Measurements from ENCODE around the gene PIP4K2C.

PIP4K2C gene

GRCh38 chr12:57551637-57552305, 39.2 kb upstream of the PIP4K2C start:
- TF ChIP-seq GATA2 (IDR thresholded peaks at IDR 0.05; ENCODE audit: low read depth, low read length), result no peak
- no peak for TF ChIP-seq GATA3 (IDR thresholded peaks at IDR 0.05; ENCODE audit: low read depth, low read length)

GRCh38 chr12:57552306-57552651, 38.7 kb upstream of the PIP4K2C start:
- TF ChIP-seq GATA2 (IDR thresholded peaks at IDR 0.05; ENCODE audit: low read depth, low read length) (no peak), GATA3 (IDR thresholded peaks at IDR 0.05; ENCODE audit: low read depth, low read length) (no peak)

DNA sequence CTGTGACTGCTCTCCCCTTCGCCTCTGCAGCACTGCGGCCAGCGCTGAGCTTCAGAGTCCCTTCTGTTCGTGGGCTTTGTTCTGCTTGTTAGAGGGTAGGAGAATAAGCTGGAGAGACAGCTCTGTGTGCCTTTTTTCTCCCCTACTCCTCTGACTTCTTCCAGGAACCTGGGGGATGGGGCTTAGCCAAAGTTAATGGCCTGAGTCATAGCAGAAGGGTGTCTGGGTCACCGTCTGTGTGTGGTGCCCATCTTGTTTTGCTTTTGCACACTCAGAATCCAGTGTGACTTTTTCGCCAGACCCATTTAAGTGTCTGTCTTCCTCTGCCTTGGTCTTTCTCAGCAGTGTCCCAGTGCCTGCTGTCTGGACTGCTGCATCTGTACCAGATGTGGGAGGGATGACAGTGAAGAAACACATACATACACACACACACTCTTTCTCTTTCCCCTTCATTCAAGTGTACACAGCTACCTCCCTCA, 38.1 kb upstream of the PIP4K2C start:
- TF ChIP-seq GATA3 (IDR thresholded peaks at IDR 0.05; ENCODE audit: low read depth, low read length) (no peak), GATA2 (IDR thresholded peaks at IDR 0.05; ENCODE audit: low read depth, low read length) (no peak)

DNA sequence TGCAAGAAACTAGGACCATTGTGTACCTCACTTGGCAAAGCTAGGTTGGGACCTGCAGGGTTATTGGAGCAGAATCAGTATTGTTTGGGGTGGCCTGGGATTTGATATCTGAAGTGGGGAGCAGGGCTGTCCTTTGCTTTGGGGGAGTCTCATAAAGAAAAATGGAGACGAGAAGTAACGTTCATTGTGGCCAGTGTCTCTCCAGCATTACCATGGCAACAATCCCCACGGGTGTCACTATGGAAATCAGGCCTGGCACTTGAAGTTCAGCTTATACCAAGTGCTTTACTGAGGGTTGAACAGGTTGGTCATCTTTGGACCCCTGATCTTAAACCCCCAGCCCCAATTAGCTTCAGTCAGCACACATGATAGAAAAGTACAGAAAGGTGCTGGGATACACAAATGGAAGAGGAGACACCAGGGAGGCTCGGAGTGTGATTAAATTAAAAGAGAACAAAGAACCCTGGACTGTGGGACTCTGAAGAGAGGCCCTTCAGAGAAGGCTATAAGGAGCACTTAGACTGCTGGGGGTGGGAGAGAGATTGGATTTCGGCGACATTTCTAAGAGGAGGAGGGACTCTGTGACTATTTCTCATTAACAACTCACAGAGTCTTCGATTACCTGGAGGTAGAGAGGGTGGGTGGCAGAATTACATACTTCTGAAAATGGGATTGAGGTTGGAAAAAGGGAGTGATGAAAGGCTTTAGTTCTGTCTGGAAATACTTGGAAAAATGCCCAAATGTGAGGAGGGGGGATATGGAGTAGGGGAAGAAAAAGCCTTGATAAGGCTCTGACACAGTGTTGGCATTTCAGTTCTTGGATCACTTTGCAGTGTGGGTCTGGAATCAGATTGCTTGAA, 37.4 kb upstream of the PIP4K2C start:
- TF ChIP-seq GATA2 (IDR thresholded peaks at IDR 0.05; ENCODE audit: low read depth, low read length) (no peak), GATA3 (IDR thresholded peaks at IDR 0.05; ENCODE audit: low read depth, low read length) (no peak)

DNA sequence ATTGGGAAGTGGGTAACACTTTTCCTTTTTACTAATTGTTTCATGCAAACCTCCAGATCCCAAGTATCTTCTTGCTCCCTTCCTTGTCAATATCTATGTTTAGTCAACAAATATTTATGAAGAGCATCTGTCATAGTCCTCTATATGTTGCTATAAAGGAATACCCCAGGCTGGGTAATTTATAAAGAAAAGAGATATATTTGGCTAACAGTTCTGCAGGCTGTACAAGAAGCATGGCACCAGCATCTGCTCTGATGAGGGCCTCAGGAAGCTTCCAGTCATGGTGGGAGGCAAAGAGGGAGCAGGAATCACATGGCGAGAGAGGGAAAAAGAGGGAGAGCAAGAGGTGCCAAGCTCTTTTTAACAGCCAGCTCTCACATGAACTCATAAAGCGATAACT, 36.5 kb upstream of the PIP4K2C start:
- TF ChIP-seq GATA2 (IDR thresholded peaks at IDR 0.05; ENCODE audit: low read depth, low read length) (no peak), GATA3 (IDR thresholded peaks at IDR 0.05; ENCODE audit: low read depth, low read length) (no peak)

DNA sequence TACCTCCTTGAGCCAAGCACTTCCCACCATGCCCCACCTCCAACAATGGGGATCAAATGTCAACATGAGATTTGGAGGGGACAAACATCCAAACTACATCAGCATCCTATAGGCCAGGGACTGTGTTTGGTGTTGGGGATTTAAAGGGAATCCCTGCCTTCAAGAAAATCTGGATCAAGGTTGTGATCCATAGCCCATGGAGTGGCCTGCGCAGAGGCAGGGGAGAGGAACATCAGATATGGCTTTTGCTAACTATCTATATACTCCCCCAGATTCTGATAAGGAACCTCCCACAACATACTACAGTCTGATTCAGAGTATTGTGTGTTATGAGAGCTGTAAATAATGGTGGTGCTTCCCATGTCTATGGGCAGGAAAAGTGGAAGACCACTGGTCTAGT, 36.1 kb upstream of the PIP4K2C start:
- TF ChIP-seq GATA3 (IDR thresholded peaks at IDR 0.05; ENCODE audit: low read depth, low read length) (no peak), GATA2 (IDR thresholded peaks at IDR 0.05; ENCODE audit: low read depth, low read length) (no peak)

DNA sequence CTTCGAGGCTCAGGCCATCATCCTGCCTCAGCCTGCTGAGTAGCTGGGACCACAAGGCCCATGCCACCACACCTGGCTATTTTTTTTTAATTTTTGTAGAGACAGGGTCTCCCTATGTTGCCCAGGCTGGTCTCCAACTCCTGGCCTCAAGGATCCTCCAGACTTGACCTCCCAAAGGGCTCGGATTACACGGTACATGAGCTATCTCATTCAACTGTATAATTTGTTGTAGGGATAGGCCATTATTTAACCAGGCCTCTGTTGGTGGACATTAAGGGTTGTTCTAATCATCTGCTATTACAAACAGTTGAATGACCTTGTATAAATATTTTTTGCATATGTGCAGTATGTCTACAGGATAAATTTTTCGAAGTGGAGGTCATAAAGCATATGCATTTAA, 32.1 kb upstream of the PIP4K2C start:
- TF ChIP-seq GATA3 (IDR thresholded peaks at IDR 0.05; ENCODE audit: low read depth, low read length) (no peak), GATA2 (IDR thresholded peaks at IDR 0.05; ENCODE audit: low read depth, low read length) (no peak)

GRCh38 chr12:57560516-57560915, 30.5 kb upstream of the PIP4K2C start:
- TF ChIP-seq GATA3 (IDR thresholded peaks at IDR 0.05; ENCODE audit: low read depth, low read length) (no peak), GATA2 (IDR thresholded peaks at IDR 0.05; ENCODE audit: low read depth, low read length) (no peak)

GRCh38 chr12:57563358-57563757, 27.6 kb upstream of the PIP4K2C start:
- no peak for TF ChIP-seq GATA2 (IDR thresholded peaks at IDR 0.05; ENCODE audit: low read depth, low read length)
- no peak for TF ChIP-seq GATA3 (IDR thresholded peaks at IDR 0.05; ENCODE audit: low read depth, low read length)

GRCh38 chr12:57564178-57564740, 26.7 kb upstream of the PIP4K2C start:
- TF ChIP-seq GATA3 (IDR thresholded peaks at IDR 0.05; ENCODE audit: low read depth, low read length) (no peak), GATA2 (IDR thresholded peaks at IDR 0.05; ENCODE audit: low read depth, low read length) (no peak)

GRCh38 chr12:57568838-57569237, 22.2 kb upstream of the PIP4K2C start:
- TF ChIP-seq GATA3 (IDR thresholded peaks at IDR 0.05; ENCODE audit: low read depth, low read length), result no peak
- TF ChIP-seq GATA2 (IDR thresholded peaks at IDR 0.05; ENCODE audit: low read depth, low read length), result no peak

DNA sequence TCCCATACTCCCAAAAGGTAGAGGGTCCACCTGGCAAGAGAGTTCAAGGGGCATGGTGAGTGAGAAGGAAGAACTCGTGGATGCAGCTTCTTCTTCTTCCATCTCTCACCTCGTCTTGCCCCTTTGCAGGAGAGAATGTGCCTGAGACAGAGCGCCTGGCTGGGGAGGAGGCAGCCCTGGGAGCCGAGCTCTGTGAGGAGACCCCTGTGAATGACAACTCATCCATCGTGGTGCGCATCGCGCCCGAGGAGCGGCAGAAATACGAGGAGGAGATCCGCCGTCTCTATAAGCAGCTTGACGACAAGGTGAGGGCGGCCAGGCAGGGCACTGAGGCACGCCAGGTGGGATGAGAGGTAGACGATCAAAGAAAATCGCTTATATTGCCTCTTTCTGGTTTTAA, 21.1 kb upstream of the PIP4K2C start:
- no peak for TF ChIP-seq GATA2 (IDR thresholded peaks at IDR 0.05; ENCODE audit: low read depth, low read length)
- TF ChIP-seq GATA3 (IDR thresholded peaks at IDR 0.05; ENCODE audit: low read depth, low read length), result no peak

DNA sequence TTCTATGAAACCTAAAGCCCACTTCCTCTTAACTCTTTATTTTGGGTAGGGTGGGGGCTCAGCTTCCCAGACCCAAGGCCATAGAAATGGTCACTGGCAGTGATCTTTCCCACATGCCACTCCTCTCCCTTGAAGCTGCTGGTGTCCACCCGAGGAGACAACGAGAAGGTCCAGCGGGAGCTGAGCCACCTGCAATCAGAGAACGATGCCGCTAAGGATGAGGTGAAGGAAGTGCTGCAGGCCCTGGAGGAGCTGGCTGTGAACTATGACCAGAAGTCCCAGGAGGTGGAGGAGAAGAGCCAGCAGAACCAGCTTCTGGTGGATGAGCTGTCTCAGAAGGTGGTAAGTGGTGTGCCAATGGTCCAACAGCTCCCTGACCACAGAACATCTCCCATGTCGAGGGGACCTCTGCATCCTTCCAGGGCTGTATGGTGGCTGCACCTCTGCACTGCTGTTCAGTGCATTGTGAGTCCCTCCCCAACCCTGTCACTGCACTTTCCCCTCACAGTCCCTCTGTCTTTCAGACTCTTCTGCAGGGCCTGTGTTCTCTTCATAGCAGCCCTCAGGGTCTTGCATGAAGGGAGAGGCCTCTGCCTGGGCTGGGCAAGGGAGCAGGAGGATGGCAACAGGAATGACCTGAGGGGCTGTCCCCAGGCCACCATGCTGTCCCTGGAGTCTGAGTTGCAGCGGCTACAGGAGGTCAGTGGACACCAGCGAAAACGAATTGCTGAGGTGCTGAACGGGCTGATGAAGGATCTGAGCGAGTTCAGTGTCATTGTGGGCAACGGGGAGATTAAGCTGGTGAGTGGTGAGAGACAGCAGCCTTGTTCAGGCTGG, 18.8 kb upstream of the PIP4K2C start:
- TF ChIP-seq GATA2 (IDR thresholded peaks at IDR 0.05; ENCODE audit: low read depth, low read length), result no peak
- no peak for TF ChIP-seq GATA3 (IDR thresholded peaks at IDR 0.05; ENCODE audit: low read depth, low read length)

- TF ChIP-seq GATA2 (IDR thresholded peaks at IDR 0.05; ENCODE audit: low read depth, low read length) (no peak), GATA3 (IDR thresholded peaks at IDR 0.05; ENCODE audit: low read depth, low read length) (no peak)
Observed at GRCh38 chr12:57574795-57575194, 16.2 kb upstream of the PIP4K2C start.

All from SH-SY5Y (cell line).